SU-DHL-6 (cell line): ENCODE results near the gene SCN4A.

Source experiments
- H2AFZ ChIP-seq: fragments of 200-600 bp; sonication (generic); 2 replicates; pipeline ENCODE4 v1.6.1; 2014; ENCODE audit warnings: low read depth, mild to moderate bottlenecking, moderate library complexity, mixed read lengths, antibody characterized with exemption, low read length; ENCODE audit not compliant: severe bottlenecking
- H3F3A ChIP-seq: fragments of 200-600 bp; shearing (Covaris generic); 2 replicates; pipeline ENCODE4 v1.6.0; 2016; ENCODE audit warnings: antibody characterized with exemption, mild to moderate bottlenecking; ENCODE audit not compliant: insufficient read depth
- H3K27ac ChIP-seq: fragments of 200-600 bp; sonication (generic); 2 replicates; pipeline ENCODE4 v1.5.1; 2016; ENCODE audit warnings: low read depth, mild to moderate bottlenecking, low read length, moderate library complexity, mixed read lengths
- H3K27me3 ChIP-seq: fragments of 200-600 bp; sonication (generic), shearing (Covaris generic); 2 replicates; pipeline ENCODE4 v1.6.0; 2014; ENCODE audit warnings: mild to moderate bottlenecking, low read length
- H3K36me3 ChIP-seq: fragments of 200-600 bp; sonication (generic); 2 replicates; pipeline ENCODE4 v1.6.1; 2014; ENCODE audit warnings: mild to moderate bottlenecking, low read length, mixed read lengths
- H3K4me2 ChIP-seq: fragments of 300-600, 200-600 bp; shearing (Covaris generic), sonication (generic); 2 replicates; pipeline ENCODE4 v1.6.0; 2014; ENCODE audit warnings: low read length, low read depth, mild to moderate bottlenecking; ENCODE audit not compliant: poor library complexity, severe bottlenecking
- H3K4me3 ChIP-seq: fragments of 200-600 bp; sonication (generic); 2 replicates; pipeline ENCODE4 v1.5.1; 2014; ENCODE audit warnings: antibody characterized with exemption, low read length, mild to moderate bottlenecking, mixed read lengths; ENCODE audit not compliant: insufficient read depth, poor library complexity, severe bottlenecking
- H3K79me2 ChIP-seq: fragments of 200-600 bp; sonication (generic); 2 replicates; pipeline ENCODE4 v1.6.1; 2014; ENCODE audit warnings: mild to moderate bottlenecking, low read length, moderate library complexity; ENCODE audit not compliant: insufficient read depth
- H3K9ac ChIP-seq: fragments of 200-600 bp; sonication (generic); 2 replicates; pipeline ENCODE4 v1.7.0; 2014; ENCODE audit warnings: mild to moderate bottlenecking, low read length
- H3K9me2 ChIP-seq: fragments of 200-600 bp; sonication (generic); replicated peaks from 2 replicates; pipeline ENCODE4 v1.6.1; 2014; ENCODE audit warnings: low read length; ENCODE audit not compliant: insufficient read depth
- H3K9me3 ChIP-seq: fragments of 200-600 bp; sonication (generic); 2 replicates; pipeline ENCODE4 v1.6.1; 2014; ENCODE audit warnings: low read length, mixed read lengths; ENCODE audit not compliant: insufficient read depth
- H4K20me1 ChIP-seq: fragments of 200-600 bp; sonication (generic); 2 replicates; pipeline ENCODE4 v1.6.1; 2014; ENCODE audit warnings: low read depth, mild to moderate bottlenecking, antibody characterized with exemption, low read length, moderate library complexity, mixed read lengths
- CTCF ChIP-seq: fragments of 200-600 bp; sonication (generic); IDR thresholded peaks from one replicate; pipeline ENCODE4 v1.5.1; 2017; ENCODE audit warnings: antibody characterized with exemption, mild to moderate bottlenecking, low read length, moderate library complexity; ENCODE audit not compliant: insufficient read depth, poor library complexity, severe bottlenecking
- EZH2phosphoT487 ChIP-seq: fragments of 200-600 bp; sonication (generic), shearing (Covaris generic); conservative IDR thresholded peaks from 2 replicates; pipeline ENCODE4 v1.6.1; 2018; ENCODE audit warnings: mild to moderate bottlenecking, antibody characterized with exemption, low read length, moderate library complexity, mixed read lengths

Gene SCN4A

GRCh38 chr17:63969278-63969677, 3.4 kb downstream of the SCN4A start:
- H3F3A ChIP-seq = no peaks in the 10 kb centered on the region

GRCh38 chr17:63967953-63968352, 4.8 kb downstream of the SCN4A start:
- no peaks in the 10 kb centered on the region for H3K9me3 ChIP-seq
- H3K36me3 ChIP-seq = no peaks in the 10 kb centered on the region
- H3K4me3 ChIP-seq = no peak overlapping the region
- no peak overlapping the region for H3K9ac ChIP-seq
- no peak overlapping the region for H2AFZ ChIP-seq
- no peak overlapping the region for H3K27ac ChIP-seq
- no peaks in the 10 kb centered on the region for H4K20me1 ChIP-seq
- no peaks in the 10 kb centered on the region for H3K79me2 ChIP-seq
- TF ChIP-seq EZH2phosphoT487 = no peak
- no peak for TF ChIP-seq CTCF
- no peaks in the 10 kb centered on the region for H3K9me2 ChIP-seq
- H3K4me2 ChIP-seq = no peak overlapping the region
- no peaks in the 10 kb centered on the region for H3K27me3 ChIP-seq
- H3F3A ChIP-seq = no peaks in the 10 kb centered on the region

More at GRCh38 chr17:63969278-63969677, 3.4 kb downstream of the SCN4A start:
- TF ChIP-seq CTCF (no peak), EZH2phosphoT487 (no peak)
- no peaks in the 10 kb centered on the region for H4K20me1 ChIP-seq
- H2AFZ ChIP-seq = no peak overlapping the region
- H3K79me2 ChIP-seq = no peaks in the 10 kb centered on the region
- no peak overlapping the region for H3K4me2 ChIP-seq
- no peaks in the 10 kb centered on the region for H3K9me3 ChIP-seq
- no peaks in the 10 kb centered on the region for H3K9me2 ChIP-seq
- H3K27ac ChIP-seq = no peak overlapping the region
- no peak overlapping the region for H3K9ac ChIP-seq
- no peaks in the 10 kb centered on the region for H3K36me3 ChIP-seq
- no peak overlapping the region for H3K4me3 ChIP-seq
- no peaks in the 10 kb centered on the region for H3K27me3 ChIP-seq

DNA sequence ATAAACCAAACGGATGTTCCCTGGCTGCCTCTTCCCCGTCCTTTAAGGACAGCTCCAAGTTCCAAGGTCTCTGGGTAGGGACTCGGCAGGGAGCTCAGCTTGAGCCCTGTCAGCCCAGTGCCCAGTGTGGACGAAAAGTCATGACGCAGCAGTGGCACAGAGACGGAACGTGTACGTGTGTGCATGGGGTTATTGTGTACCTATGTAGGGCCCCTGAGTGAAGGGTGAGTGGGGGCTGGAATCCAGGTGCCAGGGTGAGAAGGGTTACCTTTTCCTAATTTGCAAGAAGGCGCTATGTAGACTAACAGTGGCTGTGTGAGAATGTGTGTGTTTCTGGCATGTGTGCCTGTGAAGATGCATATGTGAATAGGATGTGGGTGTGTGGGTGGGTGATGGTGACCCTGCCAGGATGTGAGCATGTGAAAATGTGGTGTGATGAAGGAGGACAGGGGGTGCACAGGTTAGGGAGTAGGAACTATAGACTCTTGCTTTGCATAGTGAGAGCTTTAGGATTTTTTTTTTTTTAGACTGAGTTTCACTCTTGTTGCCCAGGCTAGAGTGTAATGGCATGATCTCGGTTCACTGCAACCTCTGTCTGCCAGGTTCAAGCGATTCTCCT, 6.0 kb downstream of the SCN4A start:
- no peak for TF ChIP-seq CTCF
- no peak for TF ChIP-seq EZH2phosphoT487
- Histone ChIP-seq H3K79me2 (no peaks in the 10 kb centered on the region), H3K4me2 (no peak overlapping the region), H3K4me3 (no peak overlapping the region), H3F3A (no peaks in the 10 kb centered on the region), H3K27me3 (no peaks in the 10 kb centered on the region), H3K9ac (no peak overlapping the region), H3K9me3 (no peaks in the 10 kb centered on the region), H3K9me2 (no peaks in the 10 kb centered on the region), H3K36me3 (no peaks in the 10 kb centered on the region), H2AFZ (no peak overlapping the region), H4K20me1 (no peaks in the 10 kb centered on the region), H3K27ac (no peak overlapping the region)
